Head of caudate nucleus (tissue), 42 donors: ENCODE results near the gene AFTPH.

Experiments
- DNase-seq, 42 donors: peaks; one replicate each; pipeline versions ENCODE4 v3.0.0 to v3.0.0-alpha.2; 2020 to 2021; ENCODE audit warnings: mixed read lengths in 7 of 42
- intact Hi-C: fragments of 100-400 bp; cut with DNase I; formaldehyde crosslinking; loops from one replicate; pipeline ENCODE4 v1.15.0; 2022

Gene AFTPH

GRCh38 chr2:64523666-64524603 is at the start of gene AFTPH:
Gene AFTPH (plus strand): TSS chr2:64524328. CDS start chr2:64551475, 27,147 bp downstream.
- intact Hi-C loops, result loop anchor here (5.0 to 10.0 kb wide), 6 partner anchors 38 to 379 kb away; partner anchors contain the start of gene PELI1
- DNase-seq, result peak; percentile 96 to 99 (median 99)

- DNase-seq, result no peak
- intact Hi-C loops, result no loop called here
Measured at GRCh38 chr2:64474636-64475035, 49.5 kb upstream of the AFTPH start.

DNA sequence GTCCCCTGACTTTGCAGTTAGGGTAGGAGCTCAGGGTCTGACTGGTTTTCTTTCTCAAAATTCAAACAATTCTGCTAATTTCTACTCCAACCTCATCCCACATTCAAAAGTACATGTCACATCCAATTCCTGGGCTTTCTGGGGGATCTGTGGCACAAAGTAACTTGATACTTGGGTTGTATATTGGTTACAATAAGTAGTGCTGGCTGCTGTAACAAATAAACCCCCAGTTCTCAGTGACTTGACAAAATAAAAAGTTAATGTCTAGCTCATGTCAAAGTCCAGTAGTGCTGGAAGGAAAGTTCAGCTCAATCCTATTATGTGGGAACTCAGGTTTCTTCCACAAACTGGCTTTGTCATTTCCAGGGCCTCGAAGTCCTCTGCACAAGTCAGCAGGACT is 47.1 kb upstream of the AFTPH start:
- DNase-seq, result no peak
- intact Hi-C loops, result no loop called here

DNA sequence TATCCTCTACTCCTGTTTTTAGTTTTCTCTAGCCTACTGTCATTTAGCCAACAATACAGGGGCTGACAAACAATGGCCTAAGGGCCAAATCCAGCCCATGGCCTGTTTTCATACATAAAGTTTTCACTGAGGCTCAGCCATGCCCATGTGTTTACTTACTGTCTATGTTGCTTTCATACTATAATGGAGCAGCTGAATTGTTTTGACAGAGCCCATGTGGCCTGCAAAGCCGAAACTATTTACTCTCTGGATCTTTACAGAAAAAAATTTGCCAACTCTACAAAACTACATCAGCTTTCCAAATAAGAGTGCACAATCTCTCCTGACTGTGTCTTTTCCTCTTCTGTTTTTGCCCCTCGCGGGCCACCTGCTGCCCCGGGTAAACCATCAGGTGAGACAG is 46.1 kb upstream of the AFTPH start:
- intact Hi-C loops, result no loop called here
- no peak for DNase-seq

GRCh38 chr2:64478502-64479230 is 45.5 kb upstream of the AFTPH start:
- intact Hi-C loops, result no loop called here
- no peak for DNase-seq

DNA sequence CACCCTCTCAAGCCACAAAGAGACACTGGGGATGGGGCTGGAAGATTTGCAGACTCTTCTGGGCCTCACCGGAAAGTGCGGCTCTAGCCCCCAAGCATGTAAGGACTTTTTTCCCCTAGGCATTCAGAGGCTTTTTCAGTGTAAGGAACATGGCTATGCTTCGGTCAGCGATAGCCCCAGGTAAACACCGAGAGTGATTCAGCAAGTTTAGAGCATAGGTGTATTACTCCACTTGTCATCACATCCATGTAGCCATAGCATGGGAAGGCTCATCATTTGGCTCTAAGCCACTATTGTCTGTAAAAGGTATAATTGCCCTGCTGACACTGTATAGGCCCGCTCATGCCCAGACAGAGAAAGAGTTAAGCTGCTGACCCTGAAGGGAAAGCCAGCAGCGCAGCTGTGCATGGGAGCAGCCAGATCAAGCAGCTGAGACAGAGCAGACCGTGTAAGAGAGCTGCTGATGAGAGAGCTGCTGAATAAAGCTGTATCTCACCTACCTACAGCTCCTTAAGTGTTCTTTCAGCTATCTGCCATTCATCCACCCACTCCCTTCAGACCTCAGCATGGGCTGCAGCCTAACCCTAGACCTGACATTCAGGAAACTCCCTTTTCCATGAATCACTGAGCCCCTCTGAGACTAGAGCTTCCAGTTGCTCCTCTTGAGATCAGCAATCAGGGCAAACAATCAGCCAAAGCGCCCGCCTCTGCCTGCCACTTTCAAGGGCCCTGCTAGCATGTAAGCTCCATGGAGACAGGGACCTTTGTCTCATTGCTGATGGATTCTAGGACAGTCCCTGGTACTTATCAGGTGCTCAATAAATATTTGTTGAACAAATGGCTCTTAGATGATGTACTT is 44.6 kb upstream of the AFTPH start:
- DNase-seq, result no peak
- intact Hi-C loops, result loop anchor here (10.0 kb wide), 1 partner anchor 425 kb away; no protein-coding TSS in a partner anchor

DNA sequence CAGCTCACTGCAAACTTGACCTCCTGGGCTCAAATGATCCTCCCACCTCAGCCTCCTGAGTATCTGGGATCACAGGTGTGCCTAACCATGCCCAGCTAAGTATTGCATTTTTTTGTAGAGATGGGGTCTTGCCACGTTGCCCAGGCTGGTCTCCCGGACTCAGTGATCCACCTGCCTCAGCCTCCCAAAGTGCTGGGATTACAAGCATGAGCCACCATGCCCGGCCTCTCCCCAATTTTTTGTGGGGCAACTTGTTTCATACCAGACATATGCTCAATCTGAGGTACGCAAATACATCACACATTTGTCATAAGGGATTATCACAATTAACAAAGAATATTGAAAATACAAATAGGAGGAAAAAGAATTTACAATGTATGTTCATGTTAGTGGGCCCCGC is 42.5 kb upstream of the AFTPH start:
- intact Hi-C loops, result loop anchor here (10.0 kb wide), 1 partner anchor 427 kb away; no protein-coding TSS in a partner anchor
- DNase-seq, result no peak

DNA sequence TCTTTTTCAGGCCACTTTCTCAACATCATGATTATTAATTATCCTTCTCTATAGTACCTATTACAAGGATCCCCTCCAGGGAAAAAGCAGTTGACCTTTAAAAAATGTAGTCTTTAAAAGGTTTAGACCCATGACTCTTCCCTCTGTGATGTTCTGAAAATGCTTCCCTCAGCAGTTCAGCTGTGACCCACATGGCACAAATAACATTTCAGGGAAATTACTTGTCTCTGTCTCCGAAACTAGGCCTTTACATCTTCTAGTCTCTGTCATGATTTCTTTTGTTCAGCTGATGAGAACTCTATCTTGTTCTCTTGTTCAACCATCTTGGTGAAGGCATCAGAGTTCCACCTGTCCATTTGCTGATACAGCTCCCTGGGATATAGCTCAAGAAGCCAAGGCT is 41.9 kb upstream of the AFTPH start:
- intact Hi-C loops, result loop anchor here (10.0 kb wide), 1 partner anchor 427 kb away; no protein-coding TSS in a partner anchor
- no peak for DNase-seq

GRCh38 chr2:64482765-64483504 is 41.2 kb upstream of the AFTPH start:
- DNase-seq, result no peak
- intact Hi-C loops, result loop anchor here (10.0 kb wide), 1 partner anchor 428 kb away; no protein-coding TSS in a partner anchor

DNA sequence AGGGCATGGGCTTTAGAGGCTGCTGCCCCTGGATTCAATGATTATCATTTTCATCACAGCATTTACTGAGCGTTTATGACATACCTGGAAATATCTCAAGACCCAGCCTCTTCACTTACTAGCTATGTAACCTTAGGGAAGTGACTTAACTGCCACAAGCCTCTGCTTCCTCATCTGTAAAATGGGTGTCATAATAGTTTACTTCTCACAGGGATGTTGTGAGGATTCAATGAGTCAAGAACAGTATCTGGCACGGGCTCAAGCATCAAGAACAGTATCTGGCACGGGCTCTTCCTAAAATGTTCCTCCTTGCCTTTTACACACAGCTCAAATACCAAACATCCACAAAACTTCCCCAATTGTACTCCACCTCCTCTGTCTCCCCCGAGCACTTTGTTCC is 38.8 kb upstream of the AFTPH start:
- intact Hi-C loops, result loop anchor here (5.0 to 10.0 kb wide), 2 partner anchors 153 to 431 kb away; no protein-coding TSS in a partner anchor
- no peak for DNase-seq

DNA sequence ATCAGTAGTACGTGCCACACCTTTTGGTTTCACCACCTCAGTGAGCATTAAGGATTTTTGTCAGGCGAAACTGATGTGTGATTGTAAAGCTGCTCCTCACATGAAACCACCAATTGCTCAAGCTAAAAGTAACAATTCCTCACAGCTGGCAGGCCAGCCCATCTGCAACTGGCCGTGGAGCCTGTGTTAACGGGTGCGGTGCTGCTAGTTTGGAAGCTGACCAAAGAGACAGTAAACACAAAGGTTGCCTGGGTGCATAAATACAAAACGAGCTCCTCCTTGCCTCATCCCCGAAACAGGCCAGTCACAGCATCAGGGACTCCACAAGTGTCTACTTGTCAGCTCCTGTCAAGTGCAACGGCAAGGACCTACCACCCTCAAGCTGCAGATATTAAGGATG is 38.2 kb upstream of the AFTPH start:
- no peak for DNase-seq
- intact Hi-C loops, result loop anchor here (5.0 to 10.0 kb wide), 2 partner anchors 154 to 431 kb away; no protein-coding TSS in a partner anchor

GRCh38 chr2:64487256-64488049 is 36.7 kb upstream of the AFTPH start:
- intact Hi-C loops, result loop anchor here (5.0 to 10.0 kb wide), 2 partner anchors 155 to 433 kb away; no protein-coding TSS in a partner anchor
- no peak for DNase-seq

- intact Hi-C loops, result loop anchor here (5.0 to 10.0 kb wide), 2 partner anchors 156 to 434 kb away; no protein-coding TSS in a partner anchor
- peak; percentile 17 to 91 (median 70) for DNase-seq
Measured at GRCh38 chr2:64488050-64488974, 35.8 kb upstream of the AFTPH start.

DNA sequence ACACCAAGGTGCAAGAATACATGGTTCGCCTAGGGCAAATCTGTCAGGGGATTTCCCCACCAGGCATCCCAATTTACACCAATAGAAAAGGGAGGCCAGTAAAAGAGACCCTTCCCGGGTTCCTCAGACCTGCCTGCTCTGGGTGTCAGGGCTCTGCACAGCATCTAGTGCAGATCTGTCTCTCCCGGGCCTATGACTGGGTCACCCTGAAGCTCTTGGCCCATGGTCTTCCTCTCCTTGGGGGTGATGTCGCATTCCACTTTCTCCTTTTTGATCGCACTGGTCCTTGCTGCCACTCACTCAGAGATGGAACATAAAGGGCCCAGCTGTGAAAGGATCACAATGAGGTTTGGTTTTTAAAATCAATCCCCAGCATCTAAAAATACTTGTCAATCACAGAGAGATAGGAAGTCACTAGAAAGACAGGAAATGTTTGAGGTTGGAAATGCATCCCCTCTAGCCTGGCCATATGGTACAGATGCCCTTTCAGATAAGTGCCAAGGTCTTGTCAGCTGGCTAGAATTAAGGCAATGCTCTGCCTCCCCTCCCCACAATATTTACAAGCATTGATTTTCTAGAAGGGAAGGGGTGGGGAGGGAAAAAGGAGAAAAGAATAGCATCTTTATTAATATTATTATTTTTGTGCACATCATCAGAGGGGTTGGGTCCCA is 34.9 kb upstream of the AFTPH start:
- intact Hi-C loops, result loop anchor here (5.0 to 10.0 kb wide), 2 partner anchors 157 to 434 kb away; no protein-coding TSS in a partner anchor
- no peak for DNase-seq

DNA sequence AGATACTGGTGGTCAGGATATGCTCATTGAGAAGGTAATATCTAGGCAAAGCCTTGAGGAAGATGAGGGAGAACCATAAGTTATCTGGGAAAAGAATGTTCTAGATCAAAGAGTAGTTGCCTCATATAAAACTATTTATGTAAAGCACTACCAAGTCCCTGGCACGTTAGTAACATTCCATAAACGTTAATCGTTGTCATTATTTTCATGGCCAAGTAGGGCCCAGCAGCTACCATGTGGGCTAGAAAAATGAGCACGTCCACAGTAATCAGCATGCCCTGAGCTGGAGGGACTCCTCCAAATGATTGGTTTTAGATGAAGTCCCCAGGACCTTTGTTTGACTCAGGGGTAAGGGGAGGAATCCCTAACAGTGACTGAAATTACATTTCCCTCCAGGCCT is 32.7 kb upstream of the AFTPH start:
- no peak for DNase-seq
- intact Hi-C loops, result no loop called here
